Natural killer cell (primary cell): ENCODE measurements around the gene HCRTR2. TPM values are rescaled to one million over a fixed set of nuclear protein-coding genes. Genes with fewer than 3 reads are reported as not detected.

ENCODE experiments used
- ATAC-seq, 3 donors: fragments of 150-1000 bp in 2 of 3; fragments of 200-7000 bp in 1 of 3; cut with Tn5 transposase; 1 replicate in 1 of 3; 2 replicates in 2 of 3; pipeline ENCODE4 v1.10.0; 2021; ENCODE audit warnings: mild to moderate bottlenecking in 2 of 3, moderate library complexity in 2 of 3
- DNase-seq, 2 donors: peaks; one replicate each; pipeline versions ENCODE4 v3.0.0 to v3.0.0-alpha.2; 2013 to 2021; ENCODE audit warnings: mixed read lengths in 1 of 2
- H3K27ac ChIP-seq: one replicate; pipeline ENCODE4 v1.5.1; 2013; ENCODE audit warnings: mild to moderate bottlenecking, low read length
- H3K27me3 ChIP-seq: one replicate; pipeline ENCODE4 v1.6.1; 2013; ENCODE audit warnings: low read length; ENCODE audit not compliant: control insufficient read depth, insufficient read depth
- H3K36me3 ChIP-seq: one replicate; pipeline ENCODE4 v1.6.1; 2013; ENCODE audit warnings: low read length; ENCODE audit not compliant: control insufficient read depth, insufficient read depth
- H3K4me1 ChIP-seq: one replicate; pipeline ENCODE4 v1.6.1; 2013; ENCODE audit warnings: low read length; ENCODE audit not compliant: control insufficient read depth, insufficient read depth
- H3K4me3 ChIP-seq: one replicate; pipeline ENCODE4 v1.5.1; 2013; ENCODE audit warnings: low read length
- H3K9me3 ChIP-seq: one replicate; pipeline ENCODE4 v1.6.1; 2013; ENCODE audit warnings: low read length; ENCODE audit not compliant: control insufficient read depth, insufficient read depth
- H3K27ac Mint-ChIP-seq, 2 donors: one replicate each; pipeline ENCODE4 v1.8.0; 2022; ENCODE audit warnings: mild to moderate bottlenecking in 2 of 2, mixed read lengths in 2 of 2, moderate library complexity in 1 of 2
- H3K27me3 Mint-ChIP-seq, 2 donors: one replicate each; pipeline ENCODE4 v1.8.0; 2022; ENCODE audit warnings: low read depth in 2 of 2, mixed read lengths in 2 of 2
- H3K36me3 Mint-ChIP-seq: one replicate; pipeline ENCODE4 v1.8.0; 2022; ENCODE audit warnings: mixed read lengths
- H3K4me1 Mint-ChIP-seq, 2 donors: one replicate each; pipeline ENCODE4 v1.8.0; 2022; ENCODE audit warnings: mixed read lengths in 2 of 2
- H3K4me3 Mint-ChIP-seq: one replicate; pipeline ENCODE4 v1.8.0; 2022; ENCODE audit warnings: mild to moderate bottlenecking, moderate library complexity, mixed read lengths
- H3K9me3 Mint-ChIP-seq, 2 donors: one replicate each; pipeline ENCODE4 v1.8.0; 2022; ENCODE audit warnings: mixed read lengths in 2 of 2
- WGBS: methylation state at CpG from one replicate; pipeline ENCODE4 v1.1.7; 2013; ENCODE audit warnings: missing lambda C conversion rate; ENCODE audit not compliant: insufficient coverage; 5-methylcytosine and 5-hydroxymethylcytosine counted together
- intact Hi-C: fragments of 100-400 bp; cut with micrococcal nuclease; formaldehyde crosslinking; loops from one replicate; pipeline ENCODE4 v1.14.2; 2022
- total RNA-seq, 4 donors: library from RNA; stranded (reverse); fragments of 120-200 nt in 1 of 4; gene quantifications; one replicate each; pipeline versions ENCODE4 v1.2.3 to v1.2.4, GENCODE V29; 2013 to 2022
- TF ChIP-seq, protein P1 (sequence below): fragments of 200-600 bp; IDR thresholded peaks from one replicate; pipeline ENCODE4 v1.8.0; 2022; ENCODE audit warnings: antibody characterized with exemption

HCRTR2 gene
- total RNA-seq, 3 donors from 2014 or later (not counting 1 experiment from before 2014, with no cell fraction given) = not detected

DNA sequence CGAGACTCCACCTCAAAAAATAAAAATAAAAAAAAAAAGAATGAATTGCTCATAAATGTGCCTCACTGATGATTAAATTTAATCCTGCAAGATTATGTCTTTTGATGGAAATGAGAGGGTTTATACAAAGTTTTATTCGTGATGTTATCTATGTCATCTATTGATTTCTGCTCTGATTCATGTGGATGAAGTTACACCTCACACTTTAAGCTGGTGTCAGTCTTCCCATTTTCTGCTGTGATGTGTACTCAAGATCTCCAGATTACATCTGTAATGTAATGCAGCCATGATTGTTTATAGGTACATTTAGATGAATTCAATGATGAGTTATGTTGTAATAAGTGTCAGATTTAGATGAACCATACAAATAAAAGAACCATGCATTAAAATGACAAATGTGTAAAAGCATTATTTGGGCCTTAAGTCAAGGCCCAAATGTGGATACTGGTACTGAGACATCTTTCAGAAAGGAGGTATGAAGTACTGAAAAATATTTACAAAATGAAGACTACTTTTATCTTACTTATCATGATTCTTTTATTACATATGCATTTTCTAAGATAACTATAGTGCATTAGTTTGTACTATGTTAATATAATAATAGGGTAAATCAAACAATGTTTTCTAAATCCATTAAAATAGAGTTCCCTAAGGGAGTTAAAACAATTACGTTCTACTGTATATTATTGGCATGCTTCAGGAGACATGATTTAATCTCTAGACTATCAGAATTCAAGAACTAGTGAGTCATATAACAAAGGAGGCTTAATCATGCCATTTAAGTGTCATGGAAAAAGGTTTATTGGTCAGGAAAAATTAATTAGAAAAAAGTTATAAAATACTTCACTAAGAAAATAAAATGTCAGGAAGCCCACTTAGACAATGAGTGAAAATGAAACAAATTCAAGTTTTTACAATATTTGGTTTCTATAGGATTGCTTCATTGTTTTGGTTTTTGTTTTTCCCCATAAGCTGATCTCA lies 34.5 kb downstream of the HCRTR2 start:
- Histone ChIP-seq H3K4me3 (no peak overlapping the region), H3K9me3 (peaks cover 4% of the 10 kb centered on the region), H3K36me3 (no peaks in the 10 kb centered on the region), H3K4me1 (no peaks in the 10 kb centered on the region), H3K27ac (no peak overlapping the region), H3K27me3 (no peaks in the 10 kb centered on the region)
- Mint-ChIP-seq H3K9me3 (peaks cover 0 to 9% of the 10 kb centered on the region in 2 donors), H3K27me3 (no peaks in the 10 kb centered on the region), H3K36me3 (no peaks in the 10 kb centered on the region), H3K27ac (no peak overlapping the region), H3K4me1 (no peaks in the 10 kb centered on the region), H3K4me3 (no peak overlapping the region)
- DNase-seq (no peak), ATAC-seq (no peak)
- 82% methylated on average over 1 of the region's 3 CpGs for WGBS
- TF ChIP-seq, protein P1, sequence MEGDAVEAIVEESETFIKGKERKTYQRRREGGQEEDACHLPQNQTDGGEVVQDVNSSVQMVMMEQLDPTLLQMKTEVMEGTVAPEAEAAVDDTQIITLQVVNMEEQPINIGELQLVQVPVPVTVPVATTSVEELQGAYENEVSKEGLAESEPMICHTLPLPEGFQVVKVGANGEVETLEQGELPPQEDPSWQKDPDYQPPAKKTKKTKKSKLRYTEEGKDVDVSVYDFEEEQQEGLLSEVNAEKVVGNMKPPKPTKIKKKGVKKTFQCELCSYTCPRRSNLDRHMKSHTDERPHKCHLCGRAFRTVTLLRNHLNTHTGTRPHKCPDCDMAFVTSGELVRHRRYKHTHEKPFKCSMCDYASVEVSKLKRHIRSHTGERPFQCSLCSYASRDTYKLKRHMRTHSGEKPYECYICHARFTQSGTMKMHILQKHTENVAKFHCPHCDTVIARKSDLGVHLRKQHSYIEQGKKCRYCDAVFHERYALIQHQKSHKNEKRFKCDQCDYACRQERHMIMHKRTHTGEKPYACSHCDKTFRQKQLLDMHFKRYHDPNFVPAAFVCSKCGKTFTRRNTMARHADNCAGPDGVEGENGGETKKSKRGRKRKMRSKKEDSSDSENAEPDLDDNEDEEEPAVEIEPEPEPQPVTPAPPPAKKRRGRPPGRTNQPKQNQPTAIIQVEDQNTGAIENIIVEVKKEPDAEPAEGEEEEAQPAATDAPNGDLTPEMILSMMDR = no peak
- intact Hi-C loops = no loop called here

DNA sequence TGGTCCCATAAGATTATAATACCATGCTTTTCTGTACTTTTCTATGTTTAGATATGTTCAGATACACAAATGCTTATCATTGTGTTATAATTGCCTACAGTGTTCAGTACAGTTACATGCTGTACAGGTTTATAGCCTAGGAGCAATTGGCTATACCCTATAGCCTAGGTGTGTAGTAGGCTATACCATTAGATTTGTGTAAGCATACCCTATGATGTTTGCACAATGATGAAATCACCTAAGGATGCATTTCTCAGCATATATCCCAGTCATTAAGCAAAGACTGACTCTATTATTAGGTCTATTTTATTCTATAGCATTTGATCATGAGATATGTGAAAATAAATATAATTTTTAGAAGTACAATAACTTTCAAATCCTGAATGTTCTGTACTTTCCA lies 36.6 kb downstream of the HCRTR2 start:
- ATAC-seq (no peak), DNase-seq (no peak)
- no peaks in the 10 kb centered on the region for H3K4me1 Mint-ChIP-seq
- peaks cover 0 to 10% of the 10 kb centered on the region in 2 donors for H3K9me3 Mint-ChIP-seq
- no peak overlapping the region for H3K4me3 Mint-ChIP-seq
- H3K27ac Mint-ChIP-seq = no peak overlapping the region
- intact Hi-C loops = no loop called here
- Histone ChIP-seq H3K27me3 (no peaks in the 10 kb centered on the region), H3K4me1 (no peaks in the 10 kb centered on the region), H3K27ac (no peak overlapping the region), H3K4me3 (no peak overlapping the region), H3K9me3 (peaks cover 4% of the 10 kb centered on the region), H3K36me3 (no peaks in the 10 kb centered on the region)
- TF ChIP-seq, protein P1 = no peak
- H3K36me3 Mint-ChIP-seq = peaks cover 10% of the 10 kb centered on the region
- H3K27me3 Mint-ChIP-seq = no peaks in the 10 kb centered on the region

DNA sequence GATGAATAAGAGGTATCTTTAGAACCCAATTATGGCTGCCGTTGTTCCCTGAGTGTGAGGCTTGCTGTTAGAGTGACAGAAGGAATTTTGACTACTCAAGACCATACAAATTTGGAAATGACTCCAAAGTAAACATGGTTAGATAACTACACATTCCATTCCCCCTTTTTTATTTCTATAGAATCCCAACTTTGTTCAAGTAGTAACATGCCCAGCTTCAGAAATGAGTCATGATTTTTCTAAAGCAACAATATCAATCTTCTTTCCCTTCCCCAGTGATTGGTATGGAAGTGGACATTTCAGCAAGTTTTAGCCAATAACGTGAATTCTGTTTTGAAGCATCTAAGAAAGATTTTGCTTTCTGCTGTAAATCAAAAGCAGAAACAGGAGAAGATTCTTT lies 37.8 kb downstream of the HCRTR2 start:
- TF ChIP-seq, protein P1 = no peak
- no peaks in the 10 kb centered on the region for H3K4me1 Mint-ChIP-seq
- no peak overlapping the region for H3K4me3 ChIP-seq
- no peak overlapping the region for H3K4me3 Mint-ChIP-seq
- 63% methylated on average over 1 of the region's 2 CpGs for WGBS
- H3K27ac ChIP-seq = no peak overlapping the region
- H3K9me3 Mint-ChIP-seq = peaks cover 0 to 10% of the 10 kb centered on the region in 2 donors
- no peak overlapping the region for H3K27ac Mint-ChIP-seq
- H3K27me3 Mint-ChIP-seq = no peaks in the 10 kb centered on the region
- DNase-seq = no peak
- no peaks in the 10 kb centered on the region for H3K36me3 ChIP-seq
- peaks cover 10% of the 10 kb centered on the region for H3K36me3 Mint-ChIP-seq
- no peak for ATAC-seq
- H3K9me3 ChIP-seq = peaks cover 4% of the 10 kb centered on the region
- H3K4me1 ChIP-seq = no peaks in the 10 kb centered on the region
- intact Hi-C loops = no loop called here
- H3K27me3 ChIP-seq = no peaks in the 10 kb centered on the region
